HG02943 (cell line): ENCODE measurements around the gene PPHLN1.

ENCODE experiments used
- ATAC-seq: cut with Tn5 transposase; IDR thresholded peaks from one replicate; pipeline ENCODE4 v1.9.1; 2021; ENCODE audit warnings: mild to moderate bottlenecking, low read depth, moderate library complexity; ENCODE audit not compliant: unreplicated experiment

The PPHLN1 gene

DNA sequence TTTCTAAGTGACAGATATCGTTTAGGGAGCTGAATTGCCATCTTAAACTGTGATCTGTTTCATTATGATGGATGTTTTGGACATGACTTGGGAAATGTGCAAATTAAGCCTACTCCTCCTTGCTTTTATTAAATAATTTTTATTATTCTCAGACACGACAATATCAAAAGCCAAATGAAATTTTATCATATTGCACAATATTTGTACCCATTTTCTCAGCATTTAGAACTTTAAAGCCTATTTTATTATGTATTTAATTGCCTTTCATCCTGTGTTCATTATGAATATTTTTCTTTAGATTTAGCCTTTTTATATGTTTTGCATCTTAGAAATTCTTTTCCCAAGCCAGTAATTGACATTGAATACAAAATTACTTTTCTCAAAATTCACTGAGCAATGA, 102.9 kb downstream of the PPHLN1 start:
- ATAC-seq: no peak

DNA sequence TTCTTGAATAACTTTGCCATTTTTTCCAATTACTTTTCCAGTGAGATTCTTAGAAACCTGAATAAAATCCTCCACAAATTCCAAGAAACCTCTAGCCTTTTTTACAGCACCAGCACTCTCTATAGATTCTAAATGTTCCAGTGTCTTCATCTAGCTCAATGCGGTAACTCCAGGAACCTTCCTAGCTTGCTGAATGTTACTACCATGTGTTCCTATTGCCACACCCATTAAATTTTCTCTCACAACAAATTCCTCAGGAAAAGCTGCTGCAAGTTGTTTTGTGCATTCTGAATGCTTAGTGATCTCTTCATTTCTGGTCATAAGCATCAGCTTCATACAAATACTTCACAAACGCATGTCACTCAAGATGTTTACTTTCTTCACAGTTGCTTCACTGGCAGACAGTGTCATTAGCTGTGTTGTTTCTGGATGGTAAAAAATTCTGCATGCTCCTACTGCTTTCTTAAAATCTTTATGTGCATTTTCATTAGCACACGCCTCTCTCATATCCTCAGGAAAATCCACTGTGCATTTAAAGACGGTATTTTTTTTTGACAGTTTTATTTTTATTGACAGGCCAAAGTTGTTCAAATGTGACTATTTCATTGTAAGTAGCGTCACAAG, 106.7 kb downstream of the PPHLN1 start:
- ATAC-seq: no peak

DNA sequence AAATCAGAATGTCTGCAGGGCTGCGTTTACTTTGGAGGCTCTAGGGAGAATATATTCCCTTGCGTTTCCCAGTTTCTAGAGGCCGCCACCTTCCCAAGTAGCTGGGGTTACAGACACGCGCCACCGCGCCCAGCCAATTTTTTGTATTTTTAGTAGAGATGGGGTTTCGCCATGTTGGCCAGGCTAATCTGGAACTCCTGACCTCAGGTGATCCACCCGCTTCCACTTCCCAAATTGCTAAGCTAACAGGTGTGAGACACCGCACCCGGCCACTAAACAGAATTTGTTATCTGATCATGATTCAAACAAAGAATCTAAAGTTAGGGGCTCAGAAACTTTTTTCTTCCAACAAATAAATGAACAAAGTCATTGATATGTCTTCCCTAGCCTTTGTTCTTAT, 114.6 kb downstream of the PPHLN1 start:
- ATAC-seq: no peak

DNA sequence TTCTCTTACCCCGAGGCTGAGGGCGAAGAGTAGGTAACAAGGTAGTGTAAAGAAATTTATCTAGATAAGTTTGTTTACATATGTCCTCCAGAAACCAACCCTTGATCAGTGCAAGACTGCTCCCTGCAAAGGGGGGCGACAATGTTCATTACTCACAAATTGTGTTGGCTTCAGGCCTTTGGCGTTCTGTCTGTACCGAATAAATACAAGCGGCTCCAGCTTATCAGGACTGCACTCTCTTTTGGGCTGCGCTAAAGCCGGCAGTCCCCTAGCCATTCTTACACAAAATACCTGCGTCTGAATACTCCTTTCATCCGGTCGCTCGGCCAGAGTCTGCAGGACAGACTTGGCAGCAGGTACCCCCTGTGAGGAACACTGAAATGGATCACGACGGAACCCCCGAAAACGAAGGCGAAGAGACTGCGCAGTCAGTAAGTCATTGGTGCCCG, 116.4 kb downstream of the PPHLN1 start:
- no peak for ATAC-seq

DNA sequence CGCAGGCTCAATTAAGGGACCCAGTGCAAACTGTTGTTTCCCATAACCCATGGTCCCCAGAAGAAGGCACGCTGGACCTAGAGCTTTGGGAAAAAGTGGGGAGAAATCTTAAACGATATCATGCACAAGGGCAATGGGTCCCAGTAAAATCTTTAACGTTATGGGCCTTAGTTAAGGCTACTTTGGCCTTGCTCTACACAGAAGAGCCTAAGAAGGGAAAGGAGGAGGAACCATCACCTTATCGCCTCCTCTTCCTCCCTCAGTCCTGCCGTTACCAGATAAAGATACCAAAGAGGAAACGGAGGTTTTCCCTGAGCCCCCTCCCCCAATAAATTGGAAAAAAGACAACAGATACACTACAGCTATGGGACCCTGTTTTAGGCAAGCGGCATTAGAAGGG, 116.9 kb downstream of the PPHLN1 start:
- no peak for ATAC-seq

DNA sequence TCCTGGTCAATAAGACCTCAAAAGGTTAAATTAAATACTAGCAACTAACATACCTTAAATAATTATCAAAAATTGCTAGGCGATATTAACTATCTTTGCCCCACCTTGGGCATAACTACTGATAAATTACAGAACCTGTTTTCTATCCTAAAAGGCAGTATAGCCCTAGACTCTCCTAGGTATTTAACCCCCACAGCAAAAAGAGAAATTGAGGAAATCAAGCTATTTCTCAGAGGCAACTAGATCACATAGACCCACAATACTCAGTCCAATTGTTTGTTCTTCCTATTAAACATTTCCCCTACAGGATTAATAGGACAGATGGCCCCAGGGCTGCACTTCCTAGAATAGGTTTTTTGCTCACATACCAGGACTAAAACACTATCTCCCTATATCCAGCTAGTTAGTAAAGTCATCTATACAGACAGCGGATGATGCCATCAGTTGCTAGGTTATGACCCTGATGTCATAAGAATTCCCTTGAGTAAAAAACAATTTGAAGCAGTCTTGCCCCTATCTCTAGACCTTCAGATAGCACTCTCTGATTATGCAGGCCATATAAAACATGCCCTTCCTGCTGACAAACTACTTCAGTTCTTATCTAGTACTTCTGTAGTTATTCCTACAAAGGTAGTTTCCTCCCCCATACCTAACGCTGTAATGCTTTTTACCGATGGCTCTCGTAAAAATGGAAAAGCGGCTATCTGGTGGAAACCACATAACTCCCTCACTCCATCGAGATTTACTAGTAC, 118.4 kb downstream of the PPHLN1 start:
- ATAC-seq: no peak

DNA sequence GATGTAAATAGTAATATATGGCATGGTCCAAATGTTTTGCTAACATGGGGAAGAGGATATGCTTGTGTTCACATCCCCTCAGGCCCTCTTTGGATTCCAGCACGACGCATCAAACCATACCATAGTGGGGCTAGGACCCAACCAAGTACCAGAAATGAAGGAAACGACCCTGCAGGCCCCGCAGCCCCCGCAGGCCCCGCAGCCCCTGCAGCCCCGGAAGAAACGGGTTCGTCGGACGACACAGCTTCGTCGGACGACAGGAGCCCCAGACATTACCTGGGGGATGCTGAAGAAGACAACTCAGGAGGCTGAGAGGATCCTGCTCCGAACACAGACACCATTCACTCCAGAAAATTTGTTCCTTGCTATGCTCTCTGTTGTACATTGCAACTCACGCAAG, 119.9 kb downstream of the PPHLN1 start:
- no peak for ATAC-seq

DNA sequence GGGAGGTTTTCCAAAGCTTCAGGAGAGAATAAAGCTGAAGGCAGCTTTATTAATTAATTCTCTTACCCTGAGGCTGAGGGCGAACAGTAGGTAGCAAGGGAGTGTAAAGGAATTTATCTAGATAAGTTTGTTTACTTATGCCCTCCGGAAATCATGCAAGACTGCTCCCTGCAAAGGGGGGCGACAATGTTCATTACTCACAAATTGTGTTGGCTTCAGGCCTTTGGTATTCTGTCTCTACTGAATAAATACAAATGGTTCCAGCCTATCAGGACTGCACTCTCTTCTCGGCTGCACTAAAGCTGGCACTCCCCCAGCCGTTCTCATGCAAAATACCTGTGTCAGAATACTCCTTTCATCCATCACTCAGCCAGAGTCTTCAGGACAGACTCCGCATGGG, 120.8 kb downstream of the PPHLN1 start:
- ATAC-seq: no peak

DNA sequence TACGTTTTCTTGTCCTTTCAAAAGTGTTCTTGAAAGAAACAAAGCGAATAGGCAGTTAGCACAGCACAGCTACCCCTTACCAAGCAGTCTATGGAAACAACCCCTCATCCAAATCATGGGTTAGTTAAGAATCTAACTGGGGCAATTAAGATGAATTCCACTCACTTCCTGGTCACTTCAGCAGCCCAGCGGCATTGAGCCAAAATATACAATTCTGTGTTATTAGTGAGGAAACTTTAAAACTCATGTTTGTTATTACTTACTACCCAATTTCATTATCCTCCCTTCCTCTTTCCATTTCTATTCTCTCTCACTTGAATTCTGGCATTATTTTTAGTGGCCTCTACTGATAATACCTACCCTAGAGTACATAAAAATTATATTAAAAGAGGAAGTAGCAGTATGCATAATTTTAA, 121.4 kb downstream of the PPHLN1 start:
- no peak for ATAC-seq

DNA sequence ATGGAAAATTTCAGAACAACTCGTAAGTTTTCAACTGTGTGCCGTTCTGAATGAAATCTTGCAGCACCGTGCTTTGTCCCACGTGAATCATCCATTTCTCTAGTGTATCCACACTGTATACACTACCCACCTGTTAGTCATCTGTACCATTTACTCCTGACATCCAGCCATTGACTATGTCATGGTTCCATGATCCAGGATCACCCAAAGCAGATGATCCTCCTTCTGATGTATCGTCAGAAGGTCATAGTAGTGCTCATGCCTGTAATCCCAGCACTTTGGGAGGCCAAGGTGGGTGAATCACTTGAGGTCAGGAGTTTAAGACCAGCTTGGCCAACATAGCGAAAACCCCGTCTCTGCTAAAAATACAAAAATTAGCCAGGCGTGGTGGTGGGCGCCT, 122.9 kb downstream of the PPHLN1 start:
- ATAC-seq: no peak

DNA sequence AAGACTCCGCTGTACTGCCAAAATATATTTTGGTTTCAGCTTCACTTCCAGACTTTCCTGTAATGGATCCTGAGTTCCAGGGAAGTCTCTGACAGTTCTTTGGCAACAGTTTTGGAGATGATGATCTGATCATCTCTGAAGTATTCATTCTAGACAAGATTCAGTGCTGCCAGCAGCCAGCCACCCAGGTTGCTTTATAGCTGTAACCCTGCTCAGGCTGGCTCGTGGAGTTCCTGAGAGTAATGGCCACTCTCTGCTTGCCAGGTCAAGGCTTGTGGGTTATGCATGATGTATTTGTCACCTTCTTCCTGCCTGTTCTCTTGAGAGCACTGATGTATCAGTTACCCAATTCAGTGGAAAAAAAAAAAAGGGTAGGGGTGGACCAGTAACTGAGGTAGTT, 124.3 kb downstream of the PPHLN1 start:
- no peak for ATAC-seq

DNA sequence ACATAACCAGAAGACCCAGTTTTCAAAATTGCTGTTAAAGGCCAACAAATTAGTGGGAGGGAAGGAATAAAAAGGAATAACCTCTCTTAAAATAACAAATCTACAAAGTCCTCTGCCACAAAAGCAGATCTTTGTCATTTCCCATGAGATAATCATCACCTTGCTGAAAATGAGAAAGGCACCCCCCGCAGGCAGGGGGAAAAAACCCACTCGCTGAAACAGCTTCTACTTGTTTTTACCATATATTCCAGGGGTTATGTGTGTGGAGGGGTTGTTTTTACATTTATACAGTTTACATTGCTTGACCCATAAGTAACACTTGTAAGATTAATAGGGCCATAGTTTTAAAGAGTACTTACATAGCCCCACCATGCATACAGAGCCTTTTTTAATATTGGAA, 132.6 kb downstream of the PPHLN1 start:
- no peak for ATAC-seq

DNA sequence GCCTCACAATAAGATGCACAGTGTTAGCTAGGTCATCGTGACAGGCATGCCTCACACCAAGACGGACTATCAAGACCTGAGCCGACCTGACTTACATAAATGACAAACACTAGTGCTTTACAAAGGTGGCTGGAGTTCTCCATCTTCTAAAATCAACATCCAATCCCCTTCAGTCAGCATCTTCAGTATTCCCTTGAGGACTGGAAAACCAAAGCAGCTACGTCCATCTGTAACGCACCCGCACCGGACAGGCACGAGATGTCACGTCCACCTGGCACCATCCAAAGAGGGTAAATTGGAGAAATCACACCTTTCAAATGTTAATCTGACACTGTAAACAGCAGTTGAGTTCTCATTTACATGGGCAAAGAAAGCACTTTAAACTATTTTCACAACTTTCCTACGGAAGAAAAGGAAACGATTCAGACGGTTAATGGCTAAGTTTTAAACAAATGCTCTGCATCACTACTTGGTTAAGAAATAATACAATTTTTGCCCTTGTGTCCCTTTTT, 133.4 kb downstream of the PPHLN1 start:
- ATAC-seq: no peak

DNA sequence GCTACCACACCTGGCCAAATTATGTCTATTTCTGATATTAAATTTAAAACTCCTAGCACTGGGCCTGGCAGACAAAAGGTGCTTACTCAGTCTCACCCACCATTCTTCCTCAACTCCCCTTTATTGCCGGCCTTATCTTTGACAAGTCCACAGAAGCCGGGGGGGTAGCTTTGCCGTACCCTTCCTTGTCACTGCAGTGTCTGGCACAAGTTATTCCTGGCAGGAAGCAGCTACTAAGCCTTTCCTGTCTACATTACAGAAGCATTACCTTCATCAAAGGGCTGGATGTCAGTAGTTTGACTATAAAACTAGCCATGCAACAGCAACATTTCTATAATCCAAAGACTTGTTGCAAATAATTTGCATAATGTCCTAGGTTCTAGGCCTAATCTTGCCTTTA, 136.5 kb downstream of the PPHLN1 start:
- ATAC-seq: no peak

DNA sequence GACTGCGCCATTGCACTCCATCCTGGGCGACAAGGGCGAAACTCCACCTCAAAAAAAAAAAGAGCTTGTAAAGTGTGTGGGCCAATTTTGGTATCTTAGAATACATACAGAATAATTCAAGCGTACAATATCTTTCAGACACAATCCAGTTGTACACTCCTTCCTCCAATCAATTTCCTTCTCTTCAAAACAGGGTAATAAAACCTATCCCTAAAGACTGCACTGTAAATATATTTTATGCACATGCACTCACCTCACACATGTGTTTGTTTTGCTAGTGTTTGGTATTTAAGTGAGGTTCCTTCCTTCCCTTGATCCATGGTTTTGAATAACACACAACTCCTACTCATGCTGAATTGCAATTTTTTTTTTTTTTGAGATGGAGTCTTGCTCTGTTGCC, 137.7 kb downstream of the PPHLN1 start:
- ATAC-seq: no peak

DNA sequence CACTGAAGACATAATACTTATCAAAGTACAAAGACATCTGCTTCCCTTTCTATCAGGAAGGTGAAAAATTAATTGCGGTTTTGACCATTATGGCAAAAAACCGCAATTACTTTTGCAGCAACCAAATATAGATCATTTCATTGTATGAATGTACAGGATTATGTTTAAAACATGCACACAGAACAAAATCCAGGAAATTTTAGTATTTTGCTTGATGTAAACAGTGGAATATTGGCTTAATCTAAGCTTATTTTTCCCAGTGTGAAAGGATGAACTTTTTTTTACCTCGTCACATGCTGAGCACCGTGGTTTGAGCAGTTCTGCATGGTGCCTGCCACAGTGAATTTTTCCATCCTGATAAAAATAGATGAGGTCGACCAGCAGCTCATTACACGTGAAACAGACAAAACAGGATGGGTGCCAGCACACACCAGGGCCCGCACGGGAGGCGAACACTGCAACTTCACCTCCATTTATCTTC, 142.4 kb downstream of the PPHLN1 start:
- ATAC-seq: no peak

DNA sequence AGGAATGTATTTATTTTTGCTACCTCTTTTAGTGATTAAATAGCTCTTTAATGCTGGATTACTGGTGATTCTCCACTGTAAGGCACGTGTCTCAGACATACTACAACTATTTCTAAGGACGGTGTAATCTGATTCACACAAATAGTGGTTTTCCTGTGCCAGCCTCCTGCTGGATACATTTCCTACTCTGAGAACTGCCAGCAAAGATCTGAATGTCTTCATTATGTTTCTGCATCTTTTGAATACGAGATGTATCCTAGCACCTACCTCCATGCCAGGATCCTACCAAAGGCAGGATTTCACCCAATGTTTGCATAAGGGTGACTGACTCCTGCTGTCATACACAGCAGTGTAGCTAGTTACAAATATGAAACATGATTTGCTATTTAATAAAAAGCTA, 143.0 kb downstream of the PPHLN1 start:
- peak; percentile 1 for ATAC-seq

DNA sequence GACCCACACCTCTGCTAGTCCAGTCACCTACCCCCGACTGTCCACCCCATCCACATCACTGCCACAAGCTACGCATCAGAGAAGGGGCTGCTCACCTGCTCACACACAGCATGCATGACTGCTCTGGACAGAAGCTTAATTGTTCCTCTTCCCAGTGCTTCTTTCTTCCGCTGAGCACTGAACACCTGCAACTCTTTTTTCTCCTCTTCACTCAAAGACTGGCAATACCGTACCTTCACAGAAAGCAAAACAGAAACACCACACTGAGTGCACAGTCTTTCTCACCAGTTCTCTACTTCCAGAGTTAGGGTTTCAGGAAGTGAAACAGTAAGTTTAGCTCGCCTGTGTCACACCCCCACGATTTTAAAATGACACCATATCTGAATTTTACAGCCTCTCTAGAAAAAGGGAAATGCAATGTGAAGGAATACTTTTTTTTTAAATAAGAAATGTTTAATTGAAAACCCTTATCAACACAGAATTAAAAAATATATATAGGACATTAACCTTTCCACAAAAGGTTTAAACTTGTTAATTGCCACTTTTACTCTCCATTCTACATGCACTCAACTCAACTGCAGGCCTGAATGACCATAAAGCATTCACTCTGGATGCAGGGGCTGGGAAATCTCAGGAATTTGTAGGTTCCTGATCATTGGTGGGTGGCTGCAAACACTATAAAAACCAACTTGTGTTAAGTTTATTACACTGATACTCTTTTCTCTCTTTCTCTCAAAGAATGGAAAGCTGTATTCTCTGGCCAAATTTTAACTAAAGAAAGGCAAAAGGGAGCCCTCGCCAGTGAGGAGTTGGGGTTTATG, 143.6 kb downstream of the PPHLN1 start:
- ATAC-seq: peak; percentile 96

DNA sequence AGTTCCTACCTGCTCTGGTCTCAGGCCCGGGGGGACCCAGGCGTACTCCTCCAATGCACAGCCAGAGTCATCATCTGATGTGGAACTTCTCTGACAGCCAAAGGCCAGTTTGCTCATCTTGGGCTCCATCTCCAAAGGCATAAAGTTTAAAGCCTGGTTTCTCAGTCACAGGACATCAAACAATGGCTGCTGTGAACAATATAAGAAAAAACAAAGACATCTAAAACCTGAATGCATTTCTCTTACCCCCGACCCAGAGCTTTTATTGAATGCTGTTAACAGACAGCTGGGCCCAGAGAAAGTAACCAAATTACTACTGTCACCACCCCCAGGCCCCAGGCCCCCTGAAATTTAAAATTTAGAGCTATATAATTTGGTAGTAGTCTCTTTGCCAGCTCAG, 146.4 kb downstream of the PPHLN1 start:
- ATAC-seq: no peak

DNA sequence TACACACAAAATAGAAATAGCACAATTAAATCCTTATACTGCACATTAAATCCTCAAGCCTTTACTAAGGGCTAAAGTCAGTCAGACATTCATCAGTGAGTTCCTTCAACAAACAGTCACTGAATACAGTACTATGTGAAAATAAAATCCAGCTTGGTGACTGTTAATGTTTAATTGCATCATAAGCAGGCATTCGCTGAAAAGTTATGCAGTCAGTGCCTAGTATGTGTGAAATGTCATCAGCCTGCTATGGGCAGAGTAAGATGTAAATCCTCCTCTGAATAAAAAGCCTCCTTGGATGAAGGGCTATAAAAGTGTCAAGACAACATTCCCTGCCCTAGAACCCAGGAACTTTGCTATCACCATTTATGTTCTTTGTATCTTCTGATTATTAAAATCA, 147.2 kb downstream of the PPHLN1 start:
- ATAC-seq: no peak

DNA sequence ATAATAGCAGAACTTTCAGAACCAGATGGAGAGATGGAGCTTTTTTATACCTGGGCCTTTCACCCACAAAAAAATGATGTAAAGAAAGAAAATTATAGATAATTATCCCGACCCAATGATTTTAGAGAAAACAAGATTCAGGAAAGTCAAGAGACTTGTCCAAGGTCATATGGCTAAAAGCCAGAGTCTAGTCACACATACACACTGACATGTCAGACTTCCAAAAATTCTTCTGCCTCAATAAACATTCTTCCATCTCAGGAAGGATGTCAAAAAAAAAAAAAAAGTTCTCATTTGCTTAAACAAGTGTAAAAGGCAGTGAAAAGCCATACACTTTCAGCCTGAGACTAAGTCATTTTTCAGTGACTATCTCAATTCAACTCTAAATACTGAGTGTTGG, 147.6 kb downstream of the PPHLN1 start:
- no peak for ATAC-seq
